ENCODE results near the gene INS. TPM values are rescaled to one million over a fixed set of nuclear protein-coding genes. Genes with fewer than 3 reads are reported as not detected.

Gene INS
- total and polyA plus RNA-seq, 4 donors: 0.16 to 0.37 TPM; not detected in 2

DNA sequence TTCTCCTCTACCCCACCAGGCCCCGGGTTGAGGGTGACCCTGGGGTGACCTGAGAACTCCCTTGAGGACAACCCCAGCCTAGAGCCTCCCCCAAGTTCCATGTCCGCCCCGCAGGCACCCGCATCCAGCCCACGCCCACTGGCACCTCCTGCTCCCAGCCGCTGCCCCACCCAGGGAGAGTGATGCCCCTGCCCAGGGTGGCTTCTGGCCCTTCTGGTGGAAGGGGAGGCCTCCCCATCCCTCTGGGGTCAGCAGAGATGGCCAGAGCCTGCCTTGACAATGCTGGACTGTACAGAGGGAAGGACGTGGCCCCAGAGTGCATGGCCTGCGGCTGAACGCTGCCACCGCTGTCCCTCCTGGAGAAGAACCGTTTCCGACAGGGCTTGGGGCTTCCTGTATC, 11.7 kb upstream of the INS start:
- H3K36me3 ChIP-seq (ENCODE audit: control insufficient read depth in 4 of 4, insufficient read depth in 3 of 4, low read depth in 1 of 4, low read length in 3 of 4): no peaks in the 10 kb centered on the region
- DNase-seq (ENCODE audit: low spot score): no peak
- TF ChIP-seq REST (IDR thresholded peaks at IDR 0.05) (no peak), RAD21 (IDR thresholded peaks at IDR 0.05) (no peak), YY1 (IDR thresholded peaks at IDR 0.05) (no peak), SP1 (IDR thresholded peaks at IDR 0.05) (no peak), MAX (IDR thresholded peaks at IDR 0.05) (no peak), EGR1 (IDR thresholded peaks at IDR 0.05; ENCODE audit: low read depth in 2 of 2) (no peak), FOXA2 (IDR thresholded peaks at IDR 0.05) (no peak), CTCF (IDR thresholded peaks at IDR 0.05; ENCODE audit: low read depth, low read length, missing input control) (no peak), RXRA (IDR thresholded peaks at IDR 0.05) (no peak), HNF4G (IDR thresholded peaks at IDR 0.05) (no peak), FOXA1 (IDR thresholded peaks at IDR 0.05) (no peak)
- TF ChIP-seq, protein P1, sequence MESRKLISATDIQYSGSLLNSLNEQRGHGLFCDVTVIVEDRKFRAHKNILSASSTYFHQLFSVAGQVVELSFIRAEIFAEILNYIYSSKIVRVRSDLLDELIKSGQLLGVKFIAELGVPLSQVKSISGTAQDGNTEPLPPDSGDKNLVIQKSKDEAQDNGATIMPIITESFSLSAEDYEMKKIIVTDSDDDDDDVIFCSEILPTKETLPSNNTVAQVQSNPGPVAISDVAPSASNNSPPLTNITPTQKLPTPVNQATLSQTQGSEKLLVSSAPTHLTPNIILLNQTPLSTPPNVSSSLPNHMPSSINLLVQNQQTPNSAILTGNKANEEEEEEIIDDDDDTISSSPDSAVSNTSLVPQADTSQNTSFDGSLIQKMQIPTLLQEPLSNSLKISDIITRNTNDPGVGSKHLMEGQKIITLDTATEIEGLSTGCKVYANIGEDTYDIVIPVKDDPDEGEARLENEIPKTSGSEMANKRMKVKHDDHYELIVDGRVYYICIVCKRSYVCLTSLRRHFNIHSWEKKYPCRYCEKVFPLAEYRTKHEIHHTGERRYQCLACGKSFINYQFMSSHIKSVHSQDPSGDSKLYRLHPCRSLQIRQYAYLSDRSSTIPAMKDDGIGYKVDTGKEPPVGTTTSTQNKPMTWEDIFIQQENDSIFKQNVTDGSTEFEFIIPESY (IDR thresholded peaks at IDR 0.05): no peak
- H3K9me3 ChIP-seq (ENCODE audit: control insufficient read depth in 4 of 4, low read length in 3 of 4): no peaks in the 10 kb centered on the region
- H3K27ac ChIP-seq (ENCODE audit: low read depth in 1 of 2, low read length in 2 of 2): no peak overlapping the region
- peaks cover 0 to 20% (median 8%) of the 10 kb centered on the region in 4 donors for H3K4me1 ChIP-seq (ENCODE audit: control insufficient read depth in 4 of 4, insufficient read depth in 4 of 4, low read length in 3 of 4)
- WGBS: 74% methylated on average over 12 of the region's 12 CpGs
- no peak overlapping the region for H3K9ac ChIP-seq (ENCODE audit: low read depth in 1 of 2, low read length in 2 of 2)
- H3K4me3 ChIP-seq (ENCODE audit: low read depth in 1 of 3, low read length in 3 of 3): no peak overlapping the region
- H3K27me3 ChIP-seq (ENCODE audit: control insufficient read depth in 4 of 4, insufficient read depth in 4 of 4, low read length in 3 of 4): no peaks in the 10 kb centered on the region

GRCh38 chr11:2171591-2172003, 10.6 kb upstream of the INS start, which contains the start of gene TH:
Gene TH (minus strand): TSS chr11:2171815. CDS start chr11:2171786, 29 bp downstream.
- no peaks in the 10 kb centered on the region for H3K27me3 ChIP-seq (ENCODE audit: control insufficient read depth in 4 of 4, insufficient read depth in 4 of 4, low read length in 3 of 4)
- TF ChIP-seq HNF4G (IDR thresholded peaks at IDR 0.05) (no peak), TAF1 (conservative IDR thresholded peaks at IDR 0.05) (no peak), NR2F2 (IDR thresholded peaks at IDR 0.05) (no peak), GABPA (IDR thresholded peaks at IDR 0.05 in 1 of 2, conservative IDR thresholded peaks at IDR 0.05 in 1 of 2) (no peak), HNF4A (conservative IDR thresholded peaks at IDR 0.05) (no peak), YY1 (IDR thresholded peaks at IDR 0.05) (no peak), FOXA1 (IDR thresholded peaks at IDR 0.05) (no peak), CTCF (IDR thresholded peaks at IDR 0.05; ENCODE audit: low read depth, low read length, missing input control) (no peak), EGR1 (IDR thresholded peaks at IDR 0.05; ENCODE audit: low read depth in 2 of 2) (no peak), RXRA (IDR thresholded peaks at IDR 0.05) (no peak)
- TF ChIP-seq, protein P1 (IDR thresholded peaks at IDR 0.05): no peak
- H3K27ac ChIP-seq (ENCODE audit: low read depth in 1 of 2, low read length in 2 of 2): no peak within 1 kb of the TSS
- peaks cover 0 to 26% (median 12%) of the 10 kb centered on the region in 4 donors for H3K4me1 ChIP-seq (ENCODE audit: control insufficient read depth in 4 of 4, insufficient read depth in 4 of 4, low read length in 3 of 4)
- H3K4me3 ChIP-seq (ENCODE audit: low read depth in 1 of 3, low read length in 3 of 3): no peak within 1 kb of the TSS
- H3K36me3 ChIP-seq (ENCODE audit: control insufficient read depth in 4 of 4, insufficient read depth in 3 of 4, low read depth in 1 of 4, low read length in 3 of 4): no peaks in the 10 kb centered on the region
- DNase-seq (ENCODE audit: low spot score): no peak
- H3K9ac ChIP-seq (ENCODE audit: low read depth in 1 of 2, low read length in 2 of 2): no peak within 1 kb of the TSS
- 48% methylated on average over 17 of the region's 17 CpGs for WGBS
- H3K9me3 ChIP-seq (ENCODE audit: control insufficient read depth in 4 of 4, low read length in 3 of 4): no peaks in the 10 kb centered on the region

Data from liver (tissue), 9 donors.